HG03439 (cell line): Measurements from ENCODE around the gene MITF.

Experiments used
- ATAC-seq: cut with Tn5 transposase; IDR thresholded peaks from one replicate; pipeline ENCODE4 v1.9.1; 2021; ENCODE audit warnings: mild to moderate bottlenecking, moderate library complexity; ENCODE audit not compliant: unreplicated experiment

The MITF gene

GRCh38 chr3:69739204-69740102 is at the start of gene MITF:
TSS of gene MITF (plus strand) at chr3:69739464. CDS start at chr3:69739598, 134 bp downstream.
- ATAC-seq: peak; percentile 96

- no peak for ATAC-seq
Observed at GRCh38 chr3:69691860-69692259, 47.4 kb upstream of the MITF start.

- ATAC-seq: no peak
Observed at GRCh38 chr3:69692761-69693160, 46.5 kb upstream of the MITF start.

GRCh38 chr3:69695443-69695842 is 43.8 kb upstream of the MITF start:
- no peak for ATAC-seq

GRCh38 chr3:69695933-69696332 is 43.3 kb upstream of the MITF start:
- ATAC-seq: no peak

- ATAC-seq: no peak
Observed at GRCh38 chr3:69696367-69696766, 42.9 kb upstream of the MITF start.

GRCh38 chr3:69697381-69697780 is 41.9 kb upstream of the MITF start:
- no peak for ATAC-seq

GRCh38 chr3:69698728-69699127 is 40.5 kb upstream of the MITF start:
- no peak for ATAC-seq

- no peak for ATAC-seq
Observed at GRCh38 chr3:69699183-69699582, 40.1 kb upstream of the MITF start.

- ATAC-seq: no peak
Observed at GRCh38 chr3:69700949-69701348, 38.3 kb upstream of the MITF start.

- no peak for ATAC-seq
Observed at GRCh38 chr3:69710153-69710977, 28.9 kb upstream of the MITF start.

GRCh38 chr3:69712269-69712668 is 27.0 kb upstream of the MITF start:
- no peak for ATAC-seq

GRCh38 chr3:69712933-69713332 is 26.3 kb upstream of the MITF start:
- ATAC-seq: no peak

- ATAC-seq: no peak
Observed at GRCh38 chr3:69715204-69715603, 24.1 kb upstream of the MITF start.

- no peak for ATAC-seq
Observed at GRCh38 chr3:69716119-69716518, 23.1 kb upstream of the MITF start.

- ATAC-seq: no peak
Observed at GRCh38 chr3:69718866-69719586, 20.2 kb upstream of the MITF start.

GRCh38 chr3:69719587-69720122 is 19.6 kb upstream of the MITF start:
- ATAC-seq: no peak

GRCh38 chr3:69720824-69721223 is 18.4 kb upstream of the MITF start:
- no peak for ATAC-seq

- ATAC-seq: no peak
Observed at GRCh38 chr3:69723389-69723788, 15.9 kb upstream of the MITF start.

GRCh38 chr3:69724722-69725435 is 14.4 kb upstream of the MITF start:
- ATAC-seq: no peak
